ENCODE measurements around the gene CDKN1A. TPM values are rescaled to one million over a fixed set of nuclear protein-coding genes. Genes with fewer than 3 reads are reported as not detected.
"Not testable (repeated sequence)": the region's sequence is repeated elsewhere in the genome, so short reads cannot be mapped to it uniquely, and the experiment has no call there.

Gene CDKN1A
- total RNA-seq, 1 donor from 2014 or later = 76.3 TPM

- DNase-seq (ENCODE audit: extremely low spot score, unreplicated experiment) = no peak
- no peak overlapping the region for H3K4me3 Mint-ChIP-seq
- H3K9me3 Mint-ChIP-seq = no peaks in the 10 kb centered on the region
- no peak for TF ChIP-seq CTCF (conservative IDR thresholded peaks at IDR 0.05)
- H3K36me3 Mint-ChIP-seq = no peaks in the 10 kb centered on the region
- H3K4me1 Mint-ChIP-seq (ENCODE audit: unreplicated experiment) = no peaks in the 10 kb centered on the region
- peaks cover 10% of the 10 kb centered on the region for H3K27me3 Mint-ChIP-seq
- no peak overlapping the region for H3K27ac Mint-ChIP-seq
Observed at GRCh38 chr6:36700831-36701230, 22.3 kb downstream of the CDKN1A start.

- Mint-ChIP-seq H3K4me1 (ENCODE audit: unreplicated experiment) (no peaks in the 10 kb centered on the region), H3K27ac (no peak overlapping the region), H3K4me3 (no peak overlapping the region), H3K36me3 (no peaks in the 10 kb centered on the region), H3K9me3 (no peaks in the 10 kb centered on the region), H3K27me3 (peaks cover 10% of the 10 kb centered on the region)
- TF ChIP-seq CTCF (conservative IDR thresholded peaks at IDR 0.05) = no peak
- no peak for DNase-seq (ENCODE audit: extremely low spot score, unreplicated experiment)
Observed at GRCh38 chr6:36701401-36701991, 23.0 kb downstream of the CDKN1A start.

GRCh38 chr6:36702656-36703055 lies 24.1 kb downstream of the CDKN1A start:
- Mint-ChIP-seq H3K36me3 (no peaks in the 10 kb centered on the region), H3K27ac (no peak overlapping the region), H3K9me3 (no peaks in the 10 kb centered on the region), H3K4me3 (no peak overlapping the region), H3K27me3 (peaks cover 10% of the 10 kb centered on the region), H3K4me1 (ENCODE audit: unreplicated experiment) (no peaks in the 10 kb centered on the region)
- no peak for DNase-seq (ENCODE audit: extremely low spot score, unreplicated experiment)
- TF ChIP-seq CTCF (conservative IDR thresholded peaks at IDR 0.05) = no peak

- no peaks in the 10 kb centered on the region for H3K9me3 Mint-ChIP-seq
- peaks cover 10% of the 10 kb centered on the region for H3K27me3 Mint-ChIP-seq
- H3K4me1 Mint-ChIP-seq (ENCODE audit: unreplicated experiment) = no peaks in the 10 kb centered on the region
- H3K4me3 Mint-ChIP-seq = no peak overlapping the region
- no peak overlapping the region for H3K27ac Mint-ChIP-seq
- no peak for DNase-seq (ENCODE audit: extremely low spot score, unreplicated experiment)
- no peaks in the 10 kb centered on the region for H3K36me3 Mint-ChIP-seq
- TF ChIP-seq CTCF (conservative IDR thresholded peaks at IDR 0.05) = no peak
Observed at GRCh38 chr6:36703081-36703606, 24.6 kb downstream of the CDKN1A start.

- DNase-seq (ENCODE audit: extremely low spot score, unreplicated experiment) = no peak
Observed at GRCh38 chr6:36703982-36704381, 25.5 kb downstream of the CDKN1A start.

GRCh38 chr6:36704961-36705577 lies 26.6 kb downstream of the CDKN1A start:
- not testable (repeated sequence) for H3K9me3 Mint-ChIP-seq; H3K4me3 Mint-ChIP-seq; H3K27ac Mint-ChIP-seq; H3K36me3 Mint-ChIP-seq; H3K27me3 Mint-ChIP-seq; H3K4me1 Mint-ChIP-seq (ENCODE audit: unreplicated experiment); DNase-seq (ENCODE audit: extremely low spot score, unreplicated experiment)

More at GRCh38 chr6:36703982-36704381, 25.5 kb downstream of the CDKN1A start:
- H3K27me3 Mint-ChIP-seq = peaks cover 4% of the 10 kb centered on the region
- no peak overlapping the region for H3K27ac Mint-ChIP-seq
- no peaks in the 10 kb centered on the region for H3K9me3 Mint-ChIP-seq
- no peaks in the 10 kb centered on the region for H3K4me1 Mint-ChIP-seq (ENCODE audit: unreplicated experiment)
- no peak for TF ChIP-seq CTCF (conservative IDR thresholded peaks at IDR 0.05)
- no peak overlapping the region for H3K4me3 Mint-ChIP-seq
- H3K36me3 Mint-ChIP-seq = no peaks in the 10 kb centered on the region

Measured in type B pancreatic cell (in vitro differentiated cells).